ENCODE measurements around the gene CCDC149. TPM values are rescaled to one million over a fixed set of nuclear protein-coding genes. Genes with fewer than 3 reads are reported as not detected.

The CCDC149 gene
- total RNA-seq, 2 experiments from 2014 or later: 0.25 to 0.69 TPM

- Histone ChIP-seq H3K9me3 (ENCODE audit: control insufficient read depth in 1 of 2, insufficient read depth in 1 of 2, low read length in 2 of 2) (no peaks in the 10 kb centered on the region), H3K4me1 (ENCODE audit: insufficient read depth, low read length) (no peaks in the 10 kb centered on the region), H3K36me3 (ENCODE audit: insufficient read depth, low read length) (no peaks in the 10 kb centered on the region), H3K27me3 (ENCODE audit: control insufficient read depth in 1 of 2, insufficient read depth in 2 of 2, low read length in 2 of 2) (no peaks in the 10 kb centered on the region), H3K27ac (ENCODE audit: low read depth in 1 of 2, low read length in 2 of 2) (no peak overlapping the region), H3K4me3 (ENCODE audit: low read length) (no peak overlapping the region)
- no peak overlapping the region for H3K4me3 Mint-ChIP-seq
- no peak for ATAC-seq (ENCODE audit: poor library complexity)
- CTCF ChIA-PET: no interaction called here
- intact Hi-C loops (cut with DNase I, micrococcal nuclease): no loop called here
- POLR2A ChIA-PET: no interaction called here
- H3K27ac Mint-ChIP-seq: no peak overlapping the region
- TF ChIP-seq, protein P1, sequence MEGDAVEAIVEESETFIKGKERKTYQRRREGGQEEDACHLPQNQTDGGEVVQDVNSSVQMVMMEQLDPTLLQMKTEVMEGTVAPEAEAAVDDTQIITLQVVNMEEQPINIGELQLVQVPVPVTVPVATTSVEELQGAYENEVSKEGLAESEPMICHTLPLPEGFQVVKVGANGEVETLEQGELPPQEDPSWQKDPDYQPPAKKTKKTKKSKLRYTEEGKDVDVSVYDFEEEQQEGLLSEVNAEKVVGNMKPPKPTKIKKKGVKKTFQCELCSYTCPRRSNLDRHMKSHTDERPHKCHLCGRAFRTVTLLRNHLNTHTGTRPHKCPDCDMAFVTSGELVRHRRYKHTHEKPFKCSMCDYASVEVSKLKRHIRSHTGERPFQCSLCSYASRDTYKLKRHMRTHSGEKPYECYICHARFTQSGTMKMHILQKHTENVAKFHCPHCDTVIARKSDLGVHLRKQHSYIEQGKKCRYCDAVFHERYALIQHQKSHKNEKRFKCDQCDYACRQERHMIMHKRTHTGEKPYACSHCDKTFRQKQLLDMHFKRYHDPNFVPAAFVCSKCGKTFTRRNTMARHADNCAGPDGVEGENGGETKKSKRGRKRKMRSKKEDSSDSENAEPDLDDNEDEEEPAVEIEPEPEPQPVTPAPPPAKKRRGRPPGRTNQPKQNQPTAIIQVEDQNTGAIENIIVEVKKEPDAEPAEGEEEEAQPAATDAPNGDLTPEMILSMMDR (IDR thresholded peaks at IDR 0.05): no peak
- H3K9me3 Mint-ChIP-seq: no peaks in the 10 kb centered on the region
- no peak for DNase-seq
- H3K4me1 Mint-ChIP-seq (ENCODE audit: low read depth): no peaks in the 10 kb centered on the region
- no peaks in the 10 kb centered on the region for H3K27me3 Mint-ChIP-seq
- no peaks in the 10 kb centered on the region for H3K36me3 Mint-ChIP-seq (ENCODE audit: low read depth)
Measured at GRCh38 chr4:24880186-24880585, 32.7 kb downstream of the CCDC149 start.

DNA sequence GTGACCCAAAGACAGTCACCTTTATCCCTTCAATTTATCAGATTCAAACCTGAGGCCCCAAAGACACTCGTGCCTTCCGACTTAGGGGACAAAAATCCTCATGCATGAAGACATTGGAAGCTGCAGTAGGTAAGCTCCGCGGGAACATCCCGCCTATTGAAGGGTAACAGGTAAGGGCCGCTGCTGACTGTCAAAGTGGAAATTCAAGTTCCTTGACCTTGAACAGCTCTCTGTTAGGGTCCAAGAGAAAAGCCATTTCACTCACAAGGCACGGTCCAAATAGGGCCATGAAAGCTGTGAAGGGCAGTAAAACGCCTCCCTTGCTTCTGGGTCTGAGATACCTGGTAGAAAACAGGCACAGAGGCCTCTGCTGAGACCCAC is 34.2 kb downstream of the CCDC149 start:
- POLR2A ChIA-PET: no interaction called here
- no peak for ATAC-seq (ENCODE audit: poor library complexity)

GRCh38 chr4:24877868-24878635 is 34.8 kb downstream of the CCDC149 start:
- TF ChIP-seq, protein P1 (IDR thresholded peaks at IDR 0.05): no peak
- no peak overlapping the region for H3K27ac ChIP-seq (ENCODE audit: low read depth in 1 of 2, low read length in 2 of 2)
- ChIA-PET CTCF (no interaction called here), POLR2A (no interaction called here)
- no peaks in the 10 kb centered on the region for H3K4me1 ChIP-seq (ENCODE audit: insufficient read depth, low read length)
- Mint-ChIP-seq H3K27me3 (no peaks in the 10 kb centered on the region), H3K4me3 (no peak overlapping the region), H3K9me3 (no peaks in the 10 kb centered on the region), H3K27ac (no peak overlapping the region), H3K36me3 (ENCODE audit: low read depth) (no peaks in the 10 kb centered on the region), H3K4me1 (ENCODE audit: low read depth) (no peaks in the 10 kb centered on the region)
- H3K36me3 ChIP-seq (ENCODE audit: insufficient read depth, low read length): no peaks in the 10 kb centered on the region
- no peaks in the 10 kb centered on the region for H3K9me3 ChIP-seq (ENCODE audit: control insufficient read depth in 1 of 2, insufficient read depth in 1 of 2, low read length in 2 of 2)
- no peak overlapping the region for H3K4me3 ChIP-seq (ENCODE audit: low read length)
- no peak for ATAC-seq (ENCODE audit: poor library complexity)
- H3K27me3 ChIP-seq (ENCODE audit: control insufficient read depth in 1 of 2, insufficient read depth in 2 of 2, low read length in 2 of 2): no peaks in the 10 kb centered on the region
- no peak for DNase-seq
- intact Hi-C loops (cut with DNase I, micrococcal nuclease): no loop called here

More for the DNA sequence above, 34.2 kb downstream of the CCDC149 start:
- Mint-ChIP-seq H3K27ac (no peak overlapping the region), H3K27me3 (no peaks in the 10 kb centered on the region), H3K4me3 (no peak overlapping the region), H3K9me3 (no peaks in the 10 kb centered on the region), H3K4me1 (ENCODE audit: low read depth) (no peaks in the 10 kb centered on the region), H3K36me3 (ENCODE audit: low read depth) (no peaks in the 10 kb centered on the region)
- no peaks in the 10 kb centered on the region for H3K9me3 ChIP-seq (ENCODE audit: control insufficient read depth in 1 of 2, insufficient read depth in 1 of 2, low read length in 2 of 2)
- TF ChIP-seq, protein P1 (IDR thresholded peaks at IDR 0.05): no peak
- no peaks in the 10 kb centered on the region for H3K4me1 ChIP-seq (ENCODE audit: insufficient read depth, low read length)
- H3K27ac ChIP-seq (ENCODE audit: low read depth in 1 of 2, low read length in 2 of 2): no peak overlapping the region
- no peaks in the 10 kb centered on the region for H3K36me3 ChIP-seq (ENCODE audit: insufficient read depth, low read length)
- CTCF ChIA-PET: no interaction called here
- intact Hi-C loops (cut with DNase I, micrococcal nuclease): no loop called here
- no peak overlapping the region for H3K4me3 ChIP-seq (ENCODE audit: low read length)
- H3K27me3 ChIP-seq (ENCODE audit: control insufficient read depth in 1 of 2, insufficient read depth in 2 of 2, low read length in 2 of 2): no peaks in the 10 kb centered on the region
- no peak for DNase-seq

All from CD4-positive, alpha-beta T cell (primary cell).